PFSK-1 (cell line): ENCODE data around the gene ERN1.

Source experiments
- POLR2AphosphoS5 ChIP-seq: IDR thresholded peaks from 2 replicates; pipeline ENCODE4 v1.6.1; 2012; ENCODE audit warnings: low read depth, mild to moderate bottlenecking, control low read depth, low read length, moderate library complexity
- REST ChIP-seq, 2 experiments: IDR thresholded peaks; 2 replicates each; pipeline versions ENCODE4 v1.6.1 to v1.8.0; 2011 to 2012; ENCODE audit warnings: low read depth in 2 of 2, low read length in 2 of 2, control low read depth in 1 of 2, inconsistent platforms in 1 of 2, mild to moderate bottlenecking in 1 of 2, moderate library complexity in 1 of 2; ENCODE audit not compliant: insufficient read depth in 1 of 2
- SIN3A ChIP-seq: IDR thresholded peaks from 2 replicates; pipeline ENCODE4 v1.6.1; 2012; ENCODE audit warnings: mild to moderate bottlenecking, low read length, moderate library complexity, borderline replicate concordance; ENCODE audit not compliant: insufficient read depth
- TAF1 ChIP-seq: IDR thresholded peaks from 2 replicates; pipeline ENCODE4 v1.6.1; 2012; ENCODE audit warnings: low read length, control low read depth, borderline replicate concordance; ENCODE audit not compliant: insufficient read depth

GRCh38 chr17:64067657-64068056, 62.3 kb downstream of the ERN1 start:
- no peak for TF ChIP-seq REST (IDR thresholded peaks at IDR 0.05; ENCODE audit: insufficient read depth in 1 of 2, low read depth in 2 of 2, low read length in 2 of 2)
- no peak for TF ChIP-seq TAF1
- TF ChIP-seq POLR2AphosphoS5, result no peak
- no peak for TF ChIP-seq SIN3A
